Lower lobe of right lung (tissue), 2 donors: Measurements from ENCODE around the gene ARNT2. TPM values are rescaled to one million over a fixed set of nuclear protein-coding genes. Genes with fewer than 3 reads are reported as not detected.

Experiments used
- ATAC-seq, 2 donors: fragments of 200-7000 bp; cut with Tn5 transposase; one replicate each; pipeline ENCODE4 v1.9.1; 2020 to 2022; ENCODE audit warnings: mild to moderate bottlenecking in 2 of 2, moderate library complexity in 2 of 2
- DNase-seq: peaks from one replicate; pipeline ENCODE4 v3.0.0-alpha.2; 2020
- H3K27ac ChIP-seq: fragments of 200-600 bp; one replicate; pipeline ENCODE4 v1.8.0; 2022
- H3K27me3 ChIP-seq: fragments of 200-600 bp; one replicate; pipeline ENCODE4 v1.8.0; 2022; ENCODE audit warnings: low read depth
- H3K36me3 ChIP-seq: fragments of 200-600 bp; one replicate; pipeline ENCODE4 v1.8.0; 2022; ENCODE audit warnings: mild to moderate bottlenecking
- H3K4me1 ChIP-seq: fragments of 200-600 bp; one replicate; pipeline ENCODE4 v1.8.0; 2022
- H3K4me3 ChIP-seq: fragments of 200-600 bp; one replicate; pipeline ENCODE4 v1.8.0; 2022; ENCODE audit warnings: mild to moderate bottlenecking
- H3K9me3 ChIP-seq: fragments of 200-600 bp; one replicate; pipeline ENCODE4 v1.8.0; 2022
- intact Hi-C: fragments of 100-400 bp; cut with DNase I; formaldehyde crosslinking; loops from one replicate; pipeline ENCODE4 v1.11.0; 2022
- total RNA-seq: library from RNA; stranded (reverse); fragmentation: NEBNext Ultra II Directional; extraction: Animal tissue kit (Norgen Biotek cat#: 25700); gene quantifications from one replicate; pipeline ENCODE4 v1.2.1, GENCODE V29; 2021
- TF ChIP-seq, protein P1 (sequence below): fragments of 200-600 bp; IDR thresholded peaks from one replicate; pipeline ENCODE4 v1.8.0; 2022; ENCODE audit warnings: antibody characterized with exemption, mild to moderate bottlenecking
- donor health status: DM: no; HTN: yes; CAD: no; lungs with severe emphysema.

ARNT2 gene
- total RNA-seq, 1 donor from 2014 or later: 11.4 TPM

GRCh38 chr15:80375968-80376891, 28.0 kb upstream of the ARNT2 start:
- H3K36me3 ChIP-seq: no peaks in the 10 kb centered on the region
- DNase-seq (no peak), ATAC-seq (no peak)
- H3K4me1 ChIP-seq: no peaks in the 10 kb centered on the region
- intact Hi-C loops: no loop called here
- no peak overlapping the region for H3K27ac ChIP-seq
- H3K4me3 ChIP-seq: no peak overlapping the region
- H3K27me3 ChIP-seq: no peaks in the 10 kb centered on the region
- TF ChIP-seq, protein P1, sequence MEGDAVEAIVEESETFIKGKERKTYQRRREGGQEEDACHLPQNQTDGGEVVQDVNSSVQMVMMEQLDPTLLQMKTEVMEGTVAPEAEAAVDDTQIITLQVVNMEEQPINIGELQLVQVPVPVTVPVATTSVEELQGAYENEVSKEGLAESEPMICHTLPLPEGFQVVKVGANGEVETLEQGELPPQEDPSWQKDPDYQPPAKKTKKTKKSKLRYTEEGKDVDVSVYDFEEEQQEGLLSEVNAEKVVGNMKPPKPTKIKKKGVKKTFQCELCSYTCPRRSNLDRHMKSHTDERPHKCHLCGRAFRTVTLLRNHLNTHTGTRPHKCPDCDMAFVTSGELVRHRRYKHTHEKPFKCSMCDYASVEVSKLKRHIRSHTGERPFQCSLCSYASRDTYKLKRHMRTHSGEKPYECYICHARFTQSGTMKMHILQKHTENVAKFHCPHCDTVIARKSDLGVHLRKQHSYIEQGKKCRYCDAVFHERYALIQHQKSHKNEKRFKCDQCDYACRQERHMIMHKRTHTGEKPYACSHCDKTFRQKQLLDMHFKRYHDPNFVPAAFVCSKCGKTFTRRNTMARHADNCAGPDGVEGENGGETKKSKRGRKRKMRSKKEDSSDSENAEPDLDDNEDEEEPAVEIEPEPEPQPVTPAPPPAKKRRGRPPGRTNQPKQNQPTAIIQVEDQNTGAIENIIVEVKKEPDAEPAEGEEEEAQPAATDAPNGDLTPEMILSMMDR: no peak
- H3K9me3 ChIP-seq: no peaks in the 10 kb centered on the region

GRCh38 chr15:80379693-80380092, 24.5 kb upstream of the ARNT2 start:
- H3K27me3 ChIP-seq: no peaks in the 10 kb centered on the region
- DNase-seq (no peak), ATAC-seq (no peak)
- no peaks in the 10 kb centered on the region for H3K9me3 ChIP-seq
- H3K27ac ChIP-seq: no peak overlapping the region
- H3K36me3 ChIP-seq: no peaks in the 10 kb centered on the region
- TF ChIP-seq, protein P1: no peak
- H3K4me3 ChIP-seq: no peak overlapping the region
- intact Hi-C loops: no loop called here
- H3K4me1 ChIP-seq: no peaks in the 10 kb centered on the region

DNA sequence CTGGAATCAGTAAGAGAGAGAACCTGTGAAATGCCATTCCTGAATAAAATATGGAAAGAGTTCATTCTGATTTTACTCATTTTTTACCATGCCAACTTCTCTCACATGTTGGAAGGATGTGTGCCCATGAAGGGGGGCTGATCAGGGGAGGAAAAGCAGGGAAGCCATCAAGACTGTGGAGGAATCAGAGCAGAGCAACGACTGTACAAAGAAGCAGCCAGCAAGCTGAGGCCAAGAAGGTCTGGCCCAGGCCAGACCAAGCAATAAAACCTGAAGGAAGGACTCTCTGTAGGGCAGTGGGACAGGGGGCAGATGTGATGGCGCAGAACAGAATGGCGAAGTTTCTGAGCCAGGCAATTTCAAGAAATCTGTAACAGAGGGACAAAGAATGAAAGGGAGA, 24.0 kb upstream of the ARNT2 start:
- TF ChIP-seq, protein P1: no peak
- H3K4me3 ChIP-seq: no peak overlapping the region
- no peak for ATAC-seq
- intact Hi-C loops: no loop called here
- H3K27ac ChIP-seq: no peak overlapping the region
- H3K4me1 ChIP-seq: no peaks in the 10 kb centered on the region
- no peaks in the 10 kb centered on the region for H3K36me3 ChIP-seq
- no peaks in the 10 kb centered on the region for H3K9me3 ChIP-seq
- no peak for DNase-seq
- H3K27me3 ChIP-seq: no peaks in the 10 kb centered on the region

GRCh38 chr15:80382285-80382684, 21.9 kb upstream of the ARNT2 start:
- ATAC-seq (no peak), DNase-seq (no peak)
- Histone ChIP-seq H3K4me3 (no peak overlapping the region), H3K27me3 (no peaks in the 10 kb centered on the region), H3K27ac (no peak overlapping the region), H3K9me3 (no peaks in the 10 kb centered on the region), H3K36me3 (no peaks in the 10 kb centered on the region), H3K4me1 (no peaks in the 10 kb centered on the region)
- intact Hi-C loops: no loop called here
- TF ChIP-seq, protein P1: no peak

DNA sequence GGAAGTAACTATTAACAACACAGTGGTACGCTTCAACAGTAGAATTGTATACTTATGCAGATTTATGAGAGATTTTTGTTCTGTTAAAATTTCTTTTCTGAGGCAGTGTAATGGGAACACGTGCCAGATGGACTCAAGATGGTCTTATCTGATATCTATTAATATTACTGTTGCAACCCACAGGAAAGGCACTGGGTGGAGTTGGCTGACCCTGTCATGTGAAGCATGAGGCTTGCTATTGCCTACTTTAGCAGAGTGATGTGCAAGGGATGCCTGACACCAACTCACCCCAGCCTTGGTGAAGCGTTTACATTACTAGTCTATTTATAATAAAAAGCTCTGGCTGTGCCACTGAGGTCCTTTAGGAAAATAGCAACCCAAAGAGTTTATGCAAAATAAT, 19.8 kb upstream of the ARNT2 start:
- Histone ChIP-seq H3K27me3 (no peaks in the 10 kb centered on the region), H3K4me3 (no peak overlapping the region), H3K9me3 (no peaks in the 10 kb centered on the region), H3K4me1 (no peaks in the 10 kb centered on the region), H3K36me3 (no peaks in the 10 kb centered on the region), H3K27ac (no peak overlapping the region)
- intact Hi-C loops: no loop called here
- DNase-seq (no peak), ATAC-seq (no peak)
- TF ChIP-seq, protein P1: no peak
